Measurements from ENCODE around the gene ZNF362.

The ZNF362 gene, protein sequence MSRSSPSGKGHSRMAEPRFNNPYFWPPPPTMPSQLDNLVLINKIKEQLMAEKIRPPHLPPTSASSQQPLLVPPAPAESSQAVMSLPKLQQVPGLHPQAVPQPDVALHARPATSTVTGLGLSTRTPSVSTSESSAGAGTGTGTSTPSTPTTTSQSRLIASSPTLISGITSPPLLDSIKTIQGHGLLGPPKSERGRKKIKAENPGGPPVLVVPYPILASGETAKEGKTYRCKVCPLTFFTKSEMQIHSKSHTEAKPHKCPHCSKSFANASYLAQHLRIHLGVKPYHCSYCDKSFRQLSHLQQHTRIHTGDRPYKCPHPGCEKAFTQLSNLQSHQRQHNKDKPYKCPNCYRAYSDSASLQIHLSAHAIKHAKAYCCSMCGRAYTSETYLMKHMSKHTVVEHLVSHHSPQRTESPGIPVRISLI

DNA sequence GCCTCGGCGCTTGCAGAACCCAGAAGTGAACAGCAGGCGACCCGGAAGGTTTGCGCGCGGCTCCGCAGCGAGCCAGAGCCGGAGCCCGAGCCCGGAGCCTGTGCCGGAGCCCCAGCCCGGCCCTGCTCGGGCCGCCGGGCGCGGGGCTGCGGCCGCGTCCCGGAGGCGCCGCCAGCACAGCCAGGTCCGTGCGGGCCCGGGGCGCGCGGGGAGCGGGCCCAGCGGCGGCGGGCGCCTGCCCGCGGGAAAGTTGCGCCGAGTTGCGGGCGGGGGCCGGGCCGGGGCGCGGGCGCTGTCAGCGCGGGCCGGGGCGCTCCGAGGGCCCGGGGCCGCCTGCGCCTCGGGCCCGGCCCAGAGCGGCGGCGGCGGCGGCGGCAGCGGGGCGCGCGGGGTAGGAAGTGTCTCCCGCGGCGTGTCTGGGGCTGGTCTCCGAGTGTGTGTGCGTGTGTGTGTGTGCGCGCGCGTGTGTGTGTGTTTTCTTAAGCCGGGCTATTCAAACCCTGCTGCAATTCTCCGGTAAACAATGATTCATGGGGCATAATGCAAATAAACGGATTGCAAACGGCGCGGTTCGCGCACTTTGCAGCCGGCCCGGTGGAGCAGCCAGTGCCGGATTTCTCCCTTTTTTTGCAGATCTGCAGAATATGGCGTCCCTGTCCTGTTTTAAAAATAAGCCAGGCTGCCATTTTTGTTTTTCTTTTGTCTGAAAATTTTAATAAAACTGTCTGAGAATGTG lies at the start of gene ZNF362:
ZNF362 (plus strand) TSS at position 22 of the 736 bp plus-strand sequence. CDS start 14,083 bp downstream, outside the sequence.
- Histone ChIP-seq H3K9ac (ENCODE audit: insufficient read length, low read depth) (peak within 1 kb of the TSS; percentile 83), H3K4me3 (ENCODE audit: insufficient read length, low read depth) (peak within 1 kb of the TSS; percentile 65), H3K27me3 (ENCODE audit: insufficient read depth, insufficient read length) (peaks cover 9% of the 10 kb centered on the region), H3K36me3 (ENCODE audit: insufficient read depth, insufficient read length, low read length) (peaks cover 22% of the 10 kb centered on the region), H3K9me3 (ENCODE audit: insufficient read depth, low read length) (peaks cover 5% of the 10 kb centered on the region; the same call in 1 of the 2 replicates), H3K4me1 (ENCODE audit: insufficient read depth, insufficient read length) (peaks cover 21% of the 10 kb centered on the region)
- DNase-seq (ENCODE audit: low read depth, low spot score) = peak; percentile 46
- TF ChIP-seq YY1 (IDR thresholded peaks at IDR 0.05; ENCODE audit: insufficient read depth, insufficient read length) = peak; percentile 41
- TF ChIP-seq ZNF274 (IDR thresholded peaks at IDR 0.05; ENCODE audit: low read depth, low read length) = no peak

DNA sequence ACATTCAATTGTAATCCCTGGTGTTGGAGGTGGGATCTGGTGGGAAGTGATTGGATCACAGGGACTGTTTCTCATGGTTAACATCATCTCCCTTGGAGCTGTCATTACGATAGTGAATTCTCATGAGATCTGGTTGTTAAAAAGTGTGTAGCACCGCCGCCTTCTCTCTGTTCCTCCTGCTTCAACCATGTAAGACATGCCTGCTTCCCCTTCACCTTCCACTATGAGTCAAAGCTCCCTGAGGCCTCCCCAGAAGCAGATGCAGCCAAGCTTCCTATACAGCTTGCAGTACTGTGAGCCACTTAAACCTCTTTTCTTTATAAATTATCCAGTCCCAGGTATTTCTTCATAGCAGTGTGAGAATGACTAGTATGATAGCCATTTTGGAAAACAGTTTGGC lies 44.3 kb upstream of the ZNF362 start:
- Histone ChIP-seq H3K36me3 (ENCODE audit: insufficient read depth, insufficient read length, low read length) (no peaks in the 10 kb centered on the region), H3K9ac (ENCODE audit: insufficient read length, low read depth) (no peak overlapping the region), H3K4me1 (ENCODE audit: insufficient read depth, insufficient read length) (no peaks in the 10 kb centered on the region), H3K27me3 (ENCODE audit: insufficient read depth, insufficient read length) (no peaks in the 10 kb centered on the region), H3K9me3 (ENCODE audit: insufficient read depth, low read length) (peaks cover 6% of the 10 kb centered on the region; the same call in 1 of the 2 replicates), H3K4me3 (ENCODE audit: insufficient read length, low read depth) (no peak overlapping the region)
- DNase-seq (ENCODE audit: low read depth, low spot score) = no peak
- TF ChIP-seq ZNF274 (IDR thresholded peaks at IDR 0.05; ENCODE audit: low read depth, low read length) (no peak), YY1 (IDR thresholded peaks at IDR 0.05; ENCODE audit: insufficient read depth, insufficient read length) (no peak), SUZ12 (IDR thresholded peaks at IDR 0.05; ENCODE audit: extremely low read depth, insufficient read depth, insufficient read length) (no peak)

DNA sequence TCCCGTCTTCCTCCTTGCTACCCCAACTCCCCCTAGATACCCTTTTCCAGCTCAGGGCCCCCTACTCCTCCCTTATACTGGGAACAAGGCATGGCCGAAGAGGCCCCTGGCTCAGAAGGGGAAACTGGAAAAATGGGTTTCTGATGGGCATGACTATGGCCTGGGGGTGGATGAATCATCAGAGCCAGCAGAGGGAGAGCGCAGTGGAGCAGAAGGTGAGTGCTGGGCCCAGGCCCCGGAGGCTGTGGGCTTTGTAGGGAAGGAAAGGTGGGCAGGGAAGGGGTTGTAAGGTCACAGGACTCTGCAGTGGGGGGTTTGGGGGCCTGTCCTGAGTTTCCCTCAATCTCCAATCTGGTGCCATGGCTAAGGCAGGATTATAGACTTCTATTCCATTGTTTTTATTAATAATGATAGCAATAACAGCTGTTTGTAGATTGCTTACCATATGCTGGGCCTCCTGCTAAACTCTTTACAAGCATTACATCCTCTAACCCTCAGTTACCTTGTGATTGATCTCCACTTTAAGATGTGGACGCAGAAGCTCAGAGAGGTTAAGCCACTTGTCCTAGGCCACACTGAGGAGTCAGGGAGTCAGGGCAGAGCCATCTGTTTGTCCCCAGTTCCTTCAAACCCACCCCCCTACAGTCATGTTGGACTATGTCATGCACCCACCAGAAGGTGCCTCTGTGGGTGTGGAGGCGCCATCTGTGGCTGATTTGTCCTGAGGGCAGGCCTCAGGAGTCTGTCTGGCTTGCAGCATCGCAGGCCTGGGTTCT lies 36.2 kb upstream of the ZNF362 start:
- Histone ChIP-seq H3K9me3 (ENCODE audit: insufficient read depth, low read length) (peaks cover 19% of the 10 kb centered on the region), H3K4me1 (ENCODE audit: insufficient read depth, insufficient read length) (peaks cover 20% of the 10 kb centered on the region), H3K36me3 (ENCODE audit: insufficient read depth, insufficient read length, low read length) (no peaks in the 10 kb centered on the region), H3K4me3 (ENCODE audit: insufficient read length, low read depth) (no peak overlapping the region), H3K9ac (ENCODE audit: insufficient read length, low read depth) (peak overlapping the region; percentile 51), H3K27me3 (ENCODE audit: insufficient read depth, insufficient read length) (peaks cover 2% of the 10 kb centered on the region)
- DNase-seq (ENCODE audit: low read depth, low spot score) = no peak
- no peak for TF ChIP-seq ZNF274 (IDR thresholded peaks at IDR 0.05; ENCODE audit: low read depth, low read length)
- TF ChIP-seq SUZ12 (IDR thresholded peaks at IDR 0.05; ENCODE audit: extremely low read depth, insufficient read depth, insufficient read length) = no peak
- no peak for TF ChIP-seq YY1 (IDR thresholded peaks at IDR 0.05; ENCODE audit: insufficient read depth, insufficient read length)

DNA sequence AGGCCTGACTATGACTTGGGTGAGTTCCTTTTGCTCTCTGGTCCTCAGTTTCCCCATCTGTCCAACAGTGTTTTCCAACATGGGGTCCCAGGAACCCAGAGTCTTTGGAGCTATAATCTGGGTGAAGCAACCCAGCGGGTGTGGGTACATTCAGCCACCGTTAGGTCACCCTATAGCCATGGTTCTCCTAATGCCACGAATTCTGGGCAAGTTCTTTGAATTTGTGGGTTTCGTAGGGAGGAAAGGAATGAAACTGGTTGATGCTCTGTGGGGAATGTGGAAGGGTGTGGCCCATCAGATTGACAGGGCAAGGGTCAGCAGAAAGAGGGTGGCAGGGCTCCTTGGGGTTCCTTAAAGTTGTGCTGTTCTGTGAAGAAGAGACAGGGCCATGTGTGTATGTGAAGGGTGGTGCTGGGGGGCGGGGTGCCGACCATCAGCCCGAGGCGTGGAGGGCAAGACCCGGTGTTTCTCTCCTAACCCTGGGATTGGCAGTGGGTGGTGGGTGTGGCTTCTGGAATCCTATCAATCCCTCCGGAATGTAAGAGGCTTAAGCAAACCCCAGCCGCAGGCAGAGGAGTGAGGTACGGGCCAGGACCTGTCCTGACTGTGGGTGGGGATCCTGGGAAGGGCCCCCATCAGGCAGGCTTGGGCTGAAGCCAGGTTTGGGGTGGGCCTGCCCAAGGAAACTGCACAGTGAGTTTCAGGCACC lies 35.5 kb upstream of the ZNF362 start:
- H3K27me3 ChIP-seq (ENCODE audit: insufficient read depth, insufficient read length) = peaks cover 2% of the 10 kb centered on the region
- no peak overlapping the region for H3K9ac ChIP-seq (ENCODE audit: insufficient read length, low read depth)
- H3K9me3 ChIP-seq (ENCODE audit: insufficient read depth, low read length) = peaks cover 20% of the 10 kb centered on the region
- no peak for DNase-seq (ENCODE audit: low read depth, low spot score)
- peaks cover 20% of the 10 kb centered on the region for H3K4me1 ChIP-seq (ENCODE audit: insufficient read depth, insufficient read length)
- no peak overlapping the region for H3K4me3 ChIP-seq (ENCODE audit: insufficient read length, low read depth)
- TF ChIP-seq SUZ12 (IDR thresholded peaks at IDR 0.05; ENCODE audit: extremely low read depth, insufficient read depth, insufficient read length) = no peak
- no peak for TF ChIP-seq ZNF274 (IDR thresholded peaks at IDR 0.05; ENCODE audit: low read depth, low read length)
- TF ChIP-seq YY1 (IDR thresholded peaks at IDR 0.05; ENCODE audit: insufficient read depth, insufficient read length) = no peak
- no peaks in the 10 kb centered on the region for H3K36me3 ChIP-seq (ENCODE audit: insufficient read depth, insufficient read length, low read length)

DNA sequence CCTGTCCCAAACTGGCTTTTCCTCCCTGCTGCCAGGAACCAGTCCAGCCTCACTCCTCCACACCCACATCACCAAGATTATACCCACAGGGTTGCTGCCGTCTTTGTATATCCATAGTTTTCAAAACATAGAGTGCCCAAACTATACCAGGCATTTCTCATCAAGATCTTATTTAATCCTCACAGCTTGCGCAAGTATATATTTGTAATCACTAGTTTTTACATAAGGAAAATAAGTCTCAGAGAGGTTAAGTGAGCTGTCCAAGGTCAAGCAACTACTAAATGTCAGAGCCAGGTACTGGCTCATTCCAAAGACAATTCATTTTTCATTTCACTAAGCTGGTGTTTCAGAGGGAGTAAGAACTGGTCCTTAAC lies 34.9 kb upstream of the ZNF362 start:
- Histone ChIP-seq H3K9ac (ENCODE audit: insufficient read length, low read depth) (no peak overlapping the region), H3K4me3 (ENCODE audit: insufficient read length, low read depth) (no peak overlapping the region)
- no peak for TF ChIP-seq YY1 (IDR thresholded peaks at IDR 0.05; ENCODE audit: insufficient read depth, insufficient read length)
- no peak for TF ChIP-seq SUZ12 (IDR thresholded peaks at IDR 0.05; ENCODE audit: extremely low read depth, insufficient read depth, insufficient read length)
- TF ChIP-seq ZNF274 (IDR thresholded peaks at IDR 0.05; ENCODE audit: low read depth, low read length) = no peak

DNA sequence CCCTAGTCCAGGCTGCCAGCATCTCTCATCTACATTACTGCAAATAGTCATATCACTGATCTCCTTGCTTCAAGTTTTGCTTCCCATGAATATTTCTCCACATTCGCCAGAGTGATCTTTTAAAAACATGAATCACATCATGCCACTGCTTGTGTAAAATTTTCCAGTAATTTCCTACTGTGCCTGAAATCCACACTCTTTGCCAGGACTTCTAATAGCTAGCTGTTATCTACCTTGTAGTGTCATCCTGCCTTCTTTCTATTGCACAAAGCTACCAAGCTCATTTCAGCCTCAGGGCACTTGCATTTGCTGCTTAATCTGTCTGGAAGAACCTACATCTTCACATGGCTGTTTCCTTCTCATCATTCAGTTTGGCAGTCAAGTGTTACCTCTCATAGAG lies 33.9 kb upstream of the ZNF362 start:
- peaks cover 20% of the 10 kb centered on the region for H3K9me3 ChIP-seq (ENCODE audit: insufficient read depth, low read length)
- H3K4me3 ChIP-seq (ENCODE audit: insufficient read length, low read depth) = no peak overlapping the region
- H3K27me3 ChIP-seq (ENCODE audit: insufficient read depth, insufficient read length) = peaks cover 2% of the 10 kb centered on the region
- H3K9ac ChIP-seq (ENCODE audit: insufficient read length, low read depth) = no peak overlapping the region
- H3K36me3 ChIP-seq (ENCODE audit: insufficient read depth, insufficient read length, low read length) = no peaks in the 10 kb centered on the region
- TF ChIP-seq SUZ12 (IDR thresholded peaks at IDR 0.05; ENCODE audit: extremely low read depth, insufficient read depth, insufficient read length) (no peak), ZNF274 (IDR thresholded peaks at IDR 0.05; ENCODE audit: low read depth, low read length) (no peak), YY1 (IDR thresholded peaks at IDR 0.05; ENCODE audit: insufficient read depth, insufficient read length) (no peak)
- no peak for DNase-seq (ENCODE audit: low read depth, low spot score)
- H3K4me1 ChIP-seq (ENCODE audit: insufficient read depth, insufficient read length) = peaks cover 20% of the 10 kb centered on the region

More for the DNA sequence above, 34.9 kb upstream of the ZNF362 start:
- no peak for DNase-seq (ENCODE audit: low read depth, low spot score)
- H3K27me3 ChIP-seq (ENCODE audit: insufficient read depth, insufficient read length) = peaks cover 2% of the 10 kb centered on the region
- peaks cover 20% of the 10 kb centered on the region for H3K9me3 ChIP-seq (ENCODE audit: insufficient read depth, low read length)
- no peaks in the 10 kb centered on the region for H3K36me3 ChIP-seq (ENCODE audit: insufficient read depth, insufficient read length, low read length)
- H3K4me1 ChIP-seq (ENCODE audit: insufficient read depth, insufficient read length) = peaks cover 20% of the 10 kb centered on the region

Measured in NT2/D1 (cell line).